HL-60 (cell line): ENCODE data around the gene TAPBPL.
"Not testable (repeated sequence)": the region's sequence is repeated elsewhere in the genome, so short reads cannot be mapped to it uniquely, and the experiment has no call there.

Experiments
- POLR2AphosphoS5 ChIP-seq: IDR thresholded peaks from 2 replicates; pipeline ENCODE4 v1.6.1; 2012; ENCODE audit warnings: low read depth
- TF ChIP-seq, protein P1 (sequence below): IDR thresholded peaks from one replicate; pipeline ENCODE4 v1.5.1; 2011; ENCODE audit warnings: low read length, control low read depth, inconsistent platforms; ENCODE audit not compliant: insufficient read depth

DNA sequence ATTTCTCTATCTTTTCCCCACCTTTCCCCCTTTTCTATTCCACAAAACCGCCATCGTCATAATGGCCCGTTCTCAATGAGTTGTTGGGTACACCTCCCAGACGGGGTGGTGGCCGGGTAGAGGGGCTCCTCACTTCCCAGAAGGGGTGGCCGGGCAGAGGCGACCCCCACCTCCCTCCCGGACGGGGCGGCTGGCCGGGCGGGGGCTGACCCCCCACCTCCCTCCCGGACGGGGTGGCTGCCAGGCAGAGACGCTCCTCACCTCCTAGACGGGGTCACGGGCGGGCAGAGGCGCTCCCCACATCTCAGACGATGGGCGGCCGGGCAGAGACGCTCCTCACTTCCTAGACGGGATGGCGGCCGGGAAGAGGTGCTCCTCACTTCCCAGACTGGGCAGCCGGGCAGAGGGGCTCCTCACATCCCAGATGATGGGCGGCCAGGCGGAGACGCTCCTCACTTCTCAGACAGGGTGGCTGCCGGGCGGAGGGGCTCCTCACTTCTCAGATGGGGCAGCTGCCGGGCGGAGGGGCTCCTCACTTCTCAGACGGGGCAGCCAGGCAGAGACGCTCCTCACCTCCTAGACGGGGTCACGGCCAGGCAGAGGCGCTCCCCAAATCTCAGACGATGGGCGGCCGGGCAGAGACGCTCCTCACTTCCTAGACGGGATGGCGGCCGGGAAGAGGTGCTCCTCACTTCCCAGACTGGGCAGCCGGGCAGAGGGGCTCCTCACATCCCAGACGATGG, 23.6 kb downstream of the TAPBPL start:
- TF ChIP-seq, protein P1, sequence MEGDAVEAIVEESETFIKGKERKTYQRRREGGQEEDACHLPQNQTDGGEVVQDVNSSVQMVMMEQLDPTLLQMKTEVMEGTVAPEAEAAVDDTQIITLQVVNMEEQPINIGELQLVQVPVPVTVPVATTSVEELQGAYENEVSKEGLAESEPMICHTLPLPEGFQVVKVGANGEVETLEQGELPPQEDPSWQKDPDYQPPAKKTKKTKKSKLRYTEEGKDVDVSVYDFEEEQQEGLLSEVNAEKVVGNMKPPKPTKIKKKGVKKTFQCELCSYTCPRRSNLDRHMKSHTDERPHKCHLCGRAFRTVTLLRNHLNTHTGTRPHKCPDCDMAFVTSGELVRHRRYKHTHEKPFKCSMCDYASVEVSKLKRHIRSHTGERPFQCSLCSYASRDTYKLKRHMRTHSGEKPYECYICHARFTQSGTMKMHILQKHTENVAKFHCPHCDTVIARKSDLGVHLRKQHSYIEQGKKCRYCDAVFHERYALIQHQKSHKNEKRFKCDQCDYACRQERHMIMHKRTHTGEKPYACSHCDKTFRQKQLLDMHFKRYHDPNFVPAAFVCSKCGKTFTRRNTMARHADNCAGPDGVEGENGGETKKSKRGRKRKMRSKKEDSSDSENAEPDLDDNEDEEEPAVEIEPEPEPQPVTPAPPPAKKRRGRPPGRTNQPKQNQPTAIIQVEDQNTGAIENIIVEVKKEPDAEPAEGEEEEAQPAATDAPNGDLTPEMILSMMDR = not testable (repeated sequence)
- not testable (repeated sequence) for TF ChIP-seq POLR2AphosphoS5
